ENCODE results near the gene TMC4.
A peak's percentile ranks its signal among the peaks of the same experiment; 100 is the strongest.

TMC4 gene

GRCh38 chr19:54162241-54162805 is 10.6 kb downstream of the TMC4 start:
- Mint-ChIP-seq H3K9me3 (no peaks in the 10 kb centered on the region), H3K27ac (peak overlapping the region; percentile 98), H3K27me3 (peaks cover 25% of the 10 kb centered on the region), H3K4me3 (peak overlapping the region; percentile 90), H3K4me1 (ENCODE audit: low read depth) (peaks cover 72% of the 10 kb centered on the region), H3K36me3 (ENCODE audit: low read depth) (peaks cover 33% of the 10 kb centered on the region)
- intact Hi-C loops (cut with micrococcal nuclease): no loop called here

GRCh38 chr19:54160854-54161253 is 12.1 kb downstream of the TMC4 start:
- H3K9me3 Mint-ChIP-seq: no peaks in the 10 kb centered on the region
- H3K4me1 Mint-ChIP-seq (ENCODE audit: low read depth): peaks cover 79% of the 10 kb centered on the region
- peaks cover 48% of the 10 kb centered on the region for H3K36me3 Mint-ChIP-seq (ENCODE audit: low read depth)
- H3K27me3 Mint-ChIP-seq: peaks cover 17% of the 10 kb centered on the region
- H3K4me3 Mint-ChIP-seq: peak overlapping the region; percentile 90
- intact Hi-C loops (cut with micrococcal nuclease): loop anchor here (1.0 kb wide), 1 partner anchor 29 kb away; no protein-coding TSS in a partner anchor
- H3K27ac Mint-ChIP-seq: peak overlapping the region; percentile 97

- H3K4me3 Mint-ChIP-seq: peak overlapping the region; percentile 90
- H3K36me3 Mint-ChIP-seq (ENCODE audit: low read depth): peaks cover 53% of the 10 kb centered on the region
- H3K27ac Mint-ChIP-seq: peak overlapping the region; percentile 97
- H3K4me1 Mint-ChIP-seq (ENCODE audit: low read depth): peaks cover 73% of the 10 kb centered on the region
- peaks cover 12% of the 10 kb centered on the region for H3K27me3 Mint-ChIP-seq
- intact Hi-C loops (cut with micrococcal nuclease): loop anchor here (1.0 kb wide), 1 partner anchor 30 kb away; no protein-coding TSS in a partner anchor
- H3K9me3 Mint-ChIP-seq: no peaks in the 10 kb centered on the region
These were observed 12.7 kb downstream of the TMC4 start for GRCh38 chr19:54160182-54160811.

GRCh38 chr19:54159352-54160181 is 13.4 kb downstream of the TMC4 start, which contains the start of gene LENG1:
TSS of gene LENG1 (minus strand) at chr19:54159721. CDS start at chr19:54159695, 26 bp downstream.
- Mint-ChIP-seq H3K27ac (peak within 1 kb of the TSS; percentile 97), H3K36me3 (ENCODE audit: low read depth) (peaks cover 61% of the 10 kb centered on the region), H3K4me1 (ENCODE audit: low read depth) (peaks cover 70% of the 10 kb centered on the region), H3K27me3 (peaks cover 7% of the 10 kb centered on the region), H3K4me3 (peak within 1 kb of the TSS; percentile 90), H3K9me3 (no peaks in the 10 kb centered on the region)
- intact Hi-C loops (cut with micrococcal nuclease): loop anchor here (1.0 to 2.0 kb wide), 2 partner anchors 23 to 31 kb away; partner anchors contain the start of gene CNOT3

- H3K4me3 Mint-ChIP-seq: peak overlapping the region; percentile 90
- intact Hi-C loops (cut with micrococcal nuclease): loop anchor here (2.0 kb wide), 1 partner anchor 22 kb away; the partner anchor contains the start of gene CNOT3
- H3K27me3 Mint-ChIP-seq: peaks cover 2% of the 10 kb centered on the region
- H3K4me1 Mint-ChIP-seq (ENCODE audit: low read depth): peaks cover 63% of the 10 kb centered on the region
- H3K9me3 Mint-ChIP-seq: no peaks in the 10 kb centered on the region
- peak overlapping the region; percentile 97 for H3K27ac Mint-ChIP-seq
- H3K36me3 Mint-ChIP-seq (ENCODE audit: low read depth): peaks cover 68% of the 10 kb centered on the region
These were observed 14.1 kb downstream of the TMC4 start for GRCh38 chr19:54158812-54159351.

GRCh38 chr19:54156953-54157352 is 16.0 kb downstream of the TMC4 start:
- H3K36me3 Mint-ChIP-seq (ENCODE audit: low read depth): peaks cover 77% of the 10 kb centered on the region
- H3K27me3 Mint-ChIP-seq: no peaks in the 10 kb centered on the region
- H3K27ac Mint-ChIP-seq: no peak overlapping the region
- peaks cover 50% of the 10 kb centered on the region for H3K4me1 Mint-ChIP-seq (ENCODE audit: low read depth)
- H3K4me3 Mint-ChIP-seq: no peak overlapping the region
- intact Hi-C loops (cut with micrococcal nuclease): no loop called here
- H3K9me3 Mint-ChIP-seq: no peaks in the 10 kb centered on the region

GRCh38 chr19:54156490-54156889 is 16.5 kb downstream of the TMC4 start:
- Mint-ChIP-seq H3K9me3 (no peaks in the 10 kb centered on the region), H3K27me3 (no peaks in the 10 kb centered on the region), H3K27ac (no peak overlapping the region), H3K36me3 (ENCODE audit: low read depth) (peaks cover 82% of the 10 kb centered on the region), H3K4me1 (ENCODE audit: low read depth) (peaks cover 45% of the 10 kb centered on the region), H3K4me3 (no peak overlapping the region)
- intact Hi-C loops (cut with micrococcal nuclease): no loop called here

GRCh38 chr19:54155694-54156093 is 17.3 kb downstream of the TMC4 start:
- Mint-ChIP-seq H3K4me1 (ENCODE audit: low read depth) (peaks cover 39% of the 10 kb centered on the region), H3K27ac (no peak overlapping the region), H3K9me3 (no peaks in the 10 kb centered on the region), H3K36me3 (ENCODE audit: low read depth) (peaks cover 89% of the 10 kb centered on the region), H3K27me3 (no peaks in the 10 kb centered on the region), H3K4me3 (no peak overlapping the region)
- intact Hi-C loops (cut with micrococcal nuclease): no loop called here

- Mint-ChIP-seq H3K9me3 (no peaks in the 10 kb centered on the region), H3K4me1 (ENCODE audit: low read depth) (peaks cover 35% of the 10 kb centered on the region), H3K27me3 (no peaks in the 10 kb centered on the region), H3K36me3 (ENCODE audit: low read depth) (peaks cover 99% of the 10 kb centered on the region), H3K4me3 (no peak overlapping the region), H3K27ac (no peak overlapping the region)
- intact Hi-C loops (cut with micrococcal nuclease): no loop called here
These were observed 18.2 kb downstream of the TMC4 start for GRCh38 chr19:54154603-54155345.

GRCh38 chr19:54153731-54154326 is 19.1 kb downstream of the TMC4 start:
- Mint-ChIP-seq H3K9me3 (no peaks in the 10 kb centered on the region), H3K27me3 (no peaks in the 10 kb centered on the region), H3K4me3 (no peak overlapping the region), H3K27ac (peak overlapping the region; percentile 17), H3K36me3 (ENCODE audit: low read depth) (peaks cover 99% of the 10 kb centered on the region), H3K4me1 (ENCODE audit: low read depth) (peaks cover 35% of the 10 kb centered on the region)
- intact Hi-C loops (cut with micrococcal nuclease): no loop called here

GRCh38 chr19:54152878-54153524 is 20.0 kb downstream of the TMC4 start:
- H3K4me1 Mint-ChIP-seq (ENCODE audit: low read depth): peaks cover 26% of the 10 kb centered on the region
- H3K4me3 Mint-ChIP-seq: no peak overlapping the region
- H3K27ac Mint-ChIP-seq: peak overlapping the region; percentile 17
- no peaks in the 10 kb centered on the region for H3K9me3 Mint-ChIP-seq
- intact Hi-C loops (cut with micrococcal nuclease): no loop called here
- no peaks in the 10 kb centered on the region for H3K27me3 Mint-ChIP-seq
- peaks cover 100% of the 10 kb centered on the region for H3K36me3 Mint-ChIP-seq (ENCODE audit: low read depth)

- no peaks in the 10 kb centered on the region for H3K9me3 Mint-ChIP-seq
- no peak overlapping the region for H3K27ac Mint-ChIP-seq
- peaks cover 21% of the 10 kb centered on the region for H3K4me1 Mint-ChIP-seq (ENCODE audit: low read depth)
- peaks cover 100% of the 10 kb centered on the region for H3K36me3 Mint-ChIP-seq (ENCODE audit: low read depth)
- H3K27me3 Mint-ChIP-seq: no peaks in the 10 kb centered on the region
- intact Hi-C loops (cut with micrococcal nuclease): no loop called here
- no peak overlapping the region for H3K4me3 Mint-ChIP-seq
These were observed 20.7 kb downstream of the TMC4 start for GRCh38 chr19:54152267-54152666.

Data from dendritic cell treated with granulocyte-macrophage colony-stimulating factor and Interleukin-4, amounts not matched to agents 40 ng/mL and 50 ng/mL, for 4 days (primary cell).